Loucy (cell line): ENCODE results near the gene GRN.

Experiments
- EZH2phosphoT487 ChIP-seq: fragments of 200-600 bp; IDR thresholded peaks from 2 replicates; pipeline ENCODE4 v1.6.1; 2018; ENCODE audit warnings: antibody characterized with exemption, mild to moderate bottlenecking, moderate library complexity, borderline replicate concordance
- TF ChIP-seq, protein P1 (sequence below): fragments of 200-600 bp; sonication (generic); conservative IDR thresholded peaks from 2 replicates; pipeline ENCODE4 v1.5.1; 2014; ENCODE audit warnings: mild to moderate bottlenecking, antibody characterized with exemption, low read length

DNA sequence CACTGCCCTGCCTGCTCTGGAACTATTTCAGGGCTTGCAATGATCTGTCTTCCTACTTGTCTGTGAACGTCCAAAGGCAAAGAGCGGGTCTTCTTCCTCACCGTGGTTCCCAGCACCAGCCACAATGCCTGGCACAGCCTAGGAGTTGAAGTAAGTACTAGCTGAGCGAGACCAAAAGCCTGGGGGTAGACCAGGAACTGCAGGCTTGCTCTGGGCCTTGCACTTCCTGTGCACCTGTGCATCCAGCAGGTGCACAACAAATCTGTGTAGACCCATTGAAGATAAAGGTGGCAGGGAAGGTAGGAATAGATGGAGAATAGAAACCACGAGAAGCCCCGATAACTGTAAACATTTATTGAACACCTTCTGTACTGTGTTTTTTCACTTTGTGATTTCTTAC lies 13.9 kb downstream of the GRN start:
- TF ChIP-seq, protein P1, sequence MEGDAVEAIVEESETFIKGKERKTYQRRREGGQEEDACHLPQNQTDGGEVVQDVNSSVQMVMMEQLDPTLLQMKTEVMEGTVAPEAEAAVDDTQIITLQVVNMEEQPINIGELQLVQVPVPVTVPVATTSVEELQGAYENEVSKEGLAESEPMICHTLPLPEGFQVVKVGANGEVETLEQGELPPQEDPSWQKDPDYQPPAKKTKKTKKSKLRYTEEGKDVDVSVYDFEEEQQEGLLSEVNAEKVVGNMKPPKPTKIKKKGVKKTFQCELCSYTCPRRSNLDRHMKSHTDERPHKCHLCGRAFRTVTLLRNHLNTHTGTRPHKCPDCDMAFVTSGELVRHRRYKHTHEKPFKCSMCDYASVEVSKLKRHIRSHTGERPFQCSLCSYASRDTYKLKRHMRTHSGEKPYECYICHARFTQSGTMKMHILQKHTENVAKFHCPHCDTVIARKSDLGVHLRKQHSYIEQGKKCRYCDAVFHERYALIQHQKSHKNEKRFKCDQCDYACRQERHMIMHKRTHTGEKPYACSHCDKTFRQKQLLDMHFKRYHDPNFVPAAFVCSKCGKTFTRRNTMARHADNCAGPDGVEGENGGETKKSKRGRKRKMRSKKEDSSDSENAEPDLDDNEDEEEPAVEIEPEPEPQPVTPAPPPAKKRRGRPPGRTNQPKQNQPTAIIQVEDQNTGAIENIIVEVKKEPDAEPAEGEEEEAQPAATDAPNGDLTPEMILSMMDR: no peak
- TF ChIP-seq EZH2phosphoT487: no peak
